NB4 (cell line): ENCODE data around the gene TMC7.
"Not testable (repeated sequence)": the region's sequence is repeated elsewhere in the genome, so short reads cannot be mapped to it uniquely, and the experiment has no call there.

ENCODE experiments used
- DNase-seq: peaks from one replicate; pipeline ENCODE4 v3.0.0; 2010; ENCODE audit warnings: low read depth
- H3K4me3 ChIP-seq: one replicate; pipeline ENCODE4 v1.5.1; 2011; ENCODE audit warnings: mild to moderate bottlenecking, low read depth, low read length, moderate library complexity
- CTCF ChIP-seq: IDR thresholded peaks from one replicate; pipeline ENCODE4 v1.5.1; 2012; ENCODE audit warnings: low read depth, low read length
- MAX ChIP-seq: IDR thresholded peaks from 2 replicates; pipeline ENCODE4 v1.6.1; 2011; ENCODE audit warnings: low read depth, low read length
- MYC ChIP-seq: IDR thresholded peaks from 2 replicates; pipeline ENCODE4 v1.6.1; 2011; ENCODE audit warnings: low read depth, low read length
- POLR2A ChIP-seq: IDR thresholded peaks from 2 replicates; pipeline ENCODE4 v1.6.1; 2011; ENCODE audit warnings: mild to moderate bottlenecking; ENCODE audit not compliant: insufficient read length; ENCODE audit errors: extremely low read depth

Gene TMC7

DNA sequence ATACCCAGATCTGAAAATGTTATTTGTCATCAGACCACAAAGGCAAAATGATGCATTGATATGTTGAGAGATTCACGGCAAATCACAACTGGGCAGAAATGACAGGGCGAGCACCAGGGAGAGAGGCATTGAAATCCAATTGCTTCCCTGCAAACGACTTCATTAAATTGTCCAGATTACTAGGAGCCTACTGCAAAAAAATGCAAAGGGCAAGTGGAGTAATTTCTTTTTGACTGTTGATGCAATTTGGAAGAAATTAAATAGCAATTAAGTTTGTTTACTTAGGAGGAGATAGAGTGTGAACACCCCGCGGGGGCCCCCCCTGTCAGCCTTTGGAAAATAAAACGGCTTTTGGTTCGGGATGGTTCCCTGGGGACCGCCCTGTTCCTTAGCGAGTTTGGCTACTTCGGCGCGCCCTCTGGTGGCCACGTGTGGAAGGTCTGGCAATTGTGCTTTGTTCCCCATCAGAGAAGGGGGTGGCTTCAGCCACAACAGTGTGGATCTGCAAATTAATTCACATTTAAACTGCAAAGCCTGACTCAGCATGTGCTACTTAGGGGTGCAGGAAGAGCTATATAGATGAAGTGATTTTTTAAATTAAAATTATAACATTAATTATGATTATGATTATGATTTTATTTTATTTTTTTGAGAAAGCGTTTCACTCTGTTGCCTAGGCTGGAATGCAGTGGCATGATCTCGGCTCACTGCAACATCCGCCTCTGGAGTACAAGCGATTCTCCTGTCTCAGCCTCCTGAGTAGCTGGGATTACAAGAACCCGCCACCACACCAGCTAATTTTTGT lies 14.5 kb upstream of the TMC7 start:
- H3K4me3 ChIP-seq = peak overlapping the region; percentile 35
- DNase-seq = peak; percentile 77
- no peak for TF ChIP-seq POLR2A
- TF ChIP-seq MYC = peak; percentile 15; the same call in 1 of the 2 replicates
- peak; percentile 79 for TF ChIP-seq MAX
- peak; percentile 91 for TF ChIP-seq CTCF

GRCh38 chr16:18969855-18970240 lies 13.9 kb upstream of the TMC7 start:
- H3K4me3 ChIP-seq = no peak overlapping the region
- DNase-seq = no peak
- TF ChIP-seq MYC (no peak), MAX (no peak), POLR2A (no peak), CTCF (no peak)

GRCh38 chr16:18975109-18975508 lies 8.6 kb upstream of the TMC7 start:
- no peak for DNase-seq
- H3K4me3 ChIP-seq = no peak overlapping the region
- TF ChIP-seq MYC (no peak), POLR2A (no peak), CTCF (no peak), MAX (no peak)

- no peak for DNase-seq
- no peak overlapping the region for H3K4me3 ChIP-seq
- TF ChIP-seq CTCF = no peak
Observed at GRCh38 chr16:18979936-18980335, 3.8 kb upstream of the TMC7 start.

- no peak overlapping the region for H3K4me3 ChIP-seq
- no peak for DNase-seq
Observed at GRCh38 chr16:18984435-18985005, 786 bp downstream of the TMC7 start.

DNA sequence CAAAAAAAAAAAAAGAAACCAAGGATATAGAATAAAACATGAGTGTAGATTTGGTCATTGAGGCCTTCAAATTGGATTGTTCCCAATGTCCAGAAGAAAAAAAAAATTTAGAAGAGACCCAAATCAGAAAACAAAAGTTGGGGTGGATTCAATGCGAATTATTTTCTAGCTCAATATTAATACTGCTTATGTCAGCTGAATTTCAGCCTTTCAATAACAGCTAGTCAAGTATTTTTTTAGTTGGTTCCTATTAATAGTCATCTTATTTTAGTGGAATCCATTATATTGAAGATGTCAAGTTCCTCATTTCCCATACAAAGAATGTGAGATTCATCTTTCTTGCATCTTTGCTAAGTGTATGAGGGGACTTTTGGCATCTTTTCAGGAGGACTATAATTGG lies 1.5 kb downstream of the TMC7 start:
- not testable (repeated sequence) for H3K4me3 ChIP-seq, DNase-seq

More at GRCh38 chr16:18984435-18985005, 786 bp downstream of the TMC7 start:
- TF ChIP-seq POLR2A (no peak), MYC (no peak), MAX (no peak), CTCF (no peak)

DNA sequence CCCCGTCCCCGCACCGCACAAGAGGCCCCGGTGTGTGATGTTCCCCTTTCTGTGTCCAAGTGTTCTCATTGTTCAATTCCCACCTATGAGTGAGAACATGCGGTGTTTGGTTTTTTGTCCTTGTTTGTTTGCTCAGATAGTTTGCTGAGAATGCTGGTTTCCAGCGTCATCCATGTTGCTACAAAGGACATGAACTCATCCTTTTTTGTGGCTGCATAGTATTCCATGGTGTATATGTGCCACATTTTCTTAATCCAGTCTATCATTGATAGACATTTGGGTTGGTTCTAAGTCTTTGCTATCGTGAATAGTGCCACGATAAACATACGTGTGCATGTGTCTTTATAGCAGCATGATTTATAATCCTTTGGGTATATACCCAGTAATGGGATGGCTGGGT lies 8.0 kb downstream of the TMC7 start:
- not testable (repeated sequence) for DNase-seq, H3K4me3 ChIP-seq

DNA sequence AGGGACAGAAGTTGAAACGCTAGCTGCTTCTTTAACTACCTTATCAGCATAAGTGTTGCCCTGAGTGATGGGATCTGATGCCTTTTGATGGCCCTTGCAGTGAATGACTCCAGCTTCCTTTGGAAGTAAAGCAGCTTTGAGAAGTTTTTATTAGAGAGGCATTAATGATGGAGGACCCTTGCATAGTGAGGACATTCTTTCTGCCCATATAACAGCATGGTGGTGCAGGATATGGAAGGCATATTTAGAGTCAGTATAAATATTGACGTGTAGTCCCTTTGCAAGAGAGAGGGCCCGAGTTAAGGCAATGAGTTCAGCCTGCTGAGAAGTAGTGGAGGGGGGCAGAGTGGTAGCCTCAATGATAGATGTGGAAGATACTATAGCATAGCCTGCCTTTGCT lies 9.8 kb downstream of the TMC7 start:
- not testable (repeated sequence) for H3K4me3 ChIP-seq, DNase-seq

- not testable (repeated sequence) for DNase-seq
Observed at GRCh38 chr16:18994181-18994580, 10.4 kb downstream of the TMC7 start.

GRCh38 chr16:18995406-18995805 lies 11.7 kb downstream of the TMC7 start:
- H3K4me3 ChIP-seq, DNase-seq: not testable (repeated sequence)

More at GRCh38 chr16:18994181-18994580, 10.4 kb downstream of the TMC7 start:
- H3K4me3 ChIP-seq = not testable (repeated sequence)

GRCh38 chr16:18996536-18996935 lies 12.8 kb downstream of the TMC7 start:
- H3K4me3 ChIP-seq, DNase-seq: not testable (repeated sequence)
